Astrocyte of the cerebellum (primary cell): ENCODE data around the gene MLLT10.
"Not testable (repeated sequence)": the region's sequence is repeated elsewhere in the genome, so short reads cannot be mapped to it uniquely, and the experiment has no call there.

ENCODE experiments used
- DNase-seq: peaks from one replicate; pipeline ENCODE4 v3.0.0-alpha.2; 2011; ENCODE audit warnings: low read depth
- H3K4me3 ChIP-seq: 2 replicates; pipeline ENCODE4 v1.5.1; 2011; ENCODE audit warnings: mild to moderate bottlenecking, low read depth, low read length, moderate library complexity
- in situ Hi-C: cut with HindIII; loops from 2 replicates; pipeline ENCODE4 v1.10.0; 2017; ENCODE audit warnings: low sequenced_read_pairs
- TF ChIP-seq, protein P1 (sequence below): IDR thresholded peaks from 2 replicates; pipeline ENCODE4 v1.5.1; 2012; ENCODE audit warnings: low read length, low read depth, moderate library complexity, mild to moderate bottlenecking; ENCODE audit errors: missing control alignments

Gene MLLT10

DNA sequence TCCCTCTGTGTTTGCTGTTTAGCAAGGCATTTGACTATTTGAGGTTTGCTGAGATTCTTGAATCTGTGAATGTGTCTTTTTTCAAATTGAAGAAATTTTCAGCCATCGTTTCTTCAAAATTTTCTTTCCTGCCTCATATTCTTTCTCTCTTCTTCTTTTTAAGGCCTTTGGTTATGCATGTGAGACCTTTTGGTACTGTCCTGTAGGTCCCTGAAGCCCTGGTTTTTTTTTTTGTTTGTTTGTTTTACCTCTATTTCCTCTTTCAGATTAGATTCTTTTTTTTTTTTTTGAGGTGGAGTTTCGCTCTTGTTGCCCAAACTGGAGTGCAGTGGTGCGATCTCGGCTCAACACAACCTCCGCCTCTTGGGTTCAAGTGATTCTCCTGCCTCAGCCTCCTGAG is 45.3 kb downstream of the MLLT10 start:
- no peak overlapping the region for H3K4me3 ChIP-seq

DNA sequence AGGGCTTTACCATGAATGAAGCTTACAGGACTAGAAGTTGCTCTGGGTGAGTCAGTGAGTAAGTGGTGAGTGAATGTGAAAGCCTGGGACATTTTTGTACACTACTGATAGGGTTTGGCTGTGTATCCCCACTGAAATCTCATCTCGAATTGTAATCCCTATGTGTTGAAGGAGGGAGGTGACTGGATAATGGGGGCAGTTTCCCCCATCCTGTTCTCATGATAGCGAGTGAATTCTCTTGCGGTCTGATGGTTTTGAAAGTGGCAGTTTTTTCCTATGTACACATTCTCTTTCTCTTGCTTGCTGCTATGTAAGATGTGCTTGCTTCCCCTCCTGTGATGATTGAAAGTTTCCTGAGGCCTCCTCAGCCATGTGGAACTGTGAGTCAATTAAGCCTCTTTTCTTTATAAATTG is 47.4 kb downstream of the MLLT10 start:
- H3K4me3 ChIP-seq, in situ Hi-C loops, DNase-seq: not testable (repeated sequence)

More for the DNA sequence above, 45.3 kb downstream of the MLLT10 start:
- in situ Hi-C loops, result loop anchor here (5.0 kb wide), 1 partner anchor 33 kb away; no protein-coding TSS in a partner anchor
- TF ChIP-seq, protein P1, sequence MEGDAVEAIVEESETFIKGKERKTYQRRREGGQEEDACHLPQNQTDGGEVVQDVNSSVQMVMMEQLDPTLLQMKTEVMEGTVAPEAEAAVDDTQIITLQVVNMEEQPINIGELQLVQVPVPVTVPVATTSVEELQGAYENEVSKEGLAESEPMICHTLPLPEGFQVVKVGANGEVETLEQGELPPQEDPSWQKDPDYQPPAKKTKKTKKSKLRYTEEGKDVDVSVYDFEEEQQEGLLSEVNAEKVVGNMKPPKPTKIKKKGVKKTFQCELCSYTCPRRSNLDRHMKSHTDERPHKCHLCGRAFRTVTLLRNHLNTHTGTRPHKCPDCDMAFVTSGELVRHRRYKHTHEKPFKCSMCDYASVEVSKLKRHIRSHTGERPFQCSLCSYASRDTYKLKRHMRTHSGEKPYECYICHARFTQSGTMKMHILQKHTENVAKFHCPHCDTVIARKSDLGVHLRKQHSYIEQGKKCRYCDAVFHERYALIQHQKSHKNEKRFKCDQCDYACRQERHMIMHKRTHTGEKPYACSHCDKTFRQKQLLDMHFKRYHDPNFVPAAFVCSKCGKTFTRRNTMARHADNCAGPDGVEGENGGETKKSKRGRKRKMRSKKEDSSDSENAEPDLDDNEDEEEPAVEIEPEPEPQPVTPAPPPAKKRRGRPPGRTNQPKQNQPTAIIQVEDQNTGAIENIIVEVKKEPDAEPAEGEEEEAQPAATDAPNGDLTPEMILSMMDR, result no peak
- DNase-seq, result no peak

DNA sequence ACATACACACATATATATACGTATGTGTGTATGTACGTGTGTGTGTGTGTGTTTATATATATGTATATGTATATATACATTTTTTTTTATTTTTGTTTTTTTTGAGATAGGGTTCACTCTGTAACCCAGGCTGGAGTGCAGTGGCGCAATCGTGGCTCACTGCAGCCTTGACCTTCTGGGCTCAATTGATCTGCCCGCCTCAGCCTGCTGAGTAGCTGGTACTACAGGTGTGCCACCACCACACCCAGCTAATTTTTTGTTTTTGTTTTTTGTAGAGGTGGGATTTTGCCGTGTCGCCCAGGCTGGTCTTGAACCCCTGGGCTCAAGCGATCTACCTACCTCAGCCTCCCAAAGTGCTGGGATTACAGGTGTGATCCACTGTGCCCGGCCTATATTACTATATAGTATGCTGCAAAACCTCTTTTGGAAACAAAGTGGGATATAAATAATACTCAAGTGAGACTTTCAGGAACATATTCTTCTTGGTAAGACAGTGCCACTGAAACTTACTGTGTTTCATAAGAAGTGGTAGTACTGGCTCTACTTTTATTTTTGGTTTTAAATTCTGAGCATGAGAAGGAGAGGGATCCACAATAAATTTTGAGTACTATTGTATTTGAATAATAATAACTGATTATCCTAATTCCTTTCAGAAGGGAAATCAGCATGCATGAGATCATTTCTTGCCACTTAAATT is 51.0 kb downstream of the MLLT10 start:
- no peak for DNase-seq
- in situ Hi-C loops, result no loop called here
- no peak overlapping the region for H3K4me3 ChIP-seq
- TF ChIP-seq, protein P1, result no peak

DNA sequence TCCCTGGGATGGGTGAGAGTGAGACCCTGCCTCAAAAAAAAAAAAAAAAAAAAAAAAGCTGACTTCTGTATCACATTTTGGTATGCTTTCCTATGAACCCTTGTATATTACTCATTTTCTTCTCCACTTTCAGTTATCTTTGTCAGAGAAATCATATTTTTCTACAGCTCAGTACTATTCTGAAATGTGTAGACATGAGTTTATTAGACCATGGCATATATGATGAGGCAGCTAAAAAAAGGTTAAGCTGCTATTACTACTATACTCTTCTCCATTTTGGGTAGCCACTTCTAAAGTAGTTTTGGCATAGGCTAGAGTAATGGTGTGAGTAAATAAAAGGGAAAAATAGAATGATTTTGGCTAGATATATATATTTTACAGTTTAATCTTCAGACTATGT is 53.4 kb downstream of the MLLT10 start:
- TF ChIP-seq, protein P1, result no peak
- in situ Hi-C loops, result no loop called here
- no peak for DNase-seq
- H3K4me3 ChIP-seq, result no peak overlapping the region

GRCh38 chr10:21588159-21588558 is 54.1 kb downstream of the MLLT10 start:
- DNase-seq, in situ Hi-C loops: not testable (repeated sequence)

GRCh38 chr10:21593986-21594385 is 60.0 kb downstream of the MLLT10 start:
- in situ Hi-C loops, result no loop called here
- DNase-seq, result no peak
- TF ChIP-seq, protein P1, result no peak
- no peak overlapping the region for H3K4me3 ChIP-seq

More at GRCh38 chr10:21588159-21588558, 54.1 kb downstream of the MLLT10 start:
- not testable (repeated sequence) for H3K4me3 ChIP-seq

DNA sequence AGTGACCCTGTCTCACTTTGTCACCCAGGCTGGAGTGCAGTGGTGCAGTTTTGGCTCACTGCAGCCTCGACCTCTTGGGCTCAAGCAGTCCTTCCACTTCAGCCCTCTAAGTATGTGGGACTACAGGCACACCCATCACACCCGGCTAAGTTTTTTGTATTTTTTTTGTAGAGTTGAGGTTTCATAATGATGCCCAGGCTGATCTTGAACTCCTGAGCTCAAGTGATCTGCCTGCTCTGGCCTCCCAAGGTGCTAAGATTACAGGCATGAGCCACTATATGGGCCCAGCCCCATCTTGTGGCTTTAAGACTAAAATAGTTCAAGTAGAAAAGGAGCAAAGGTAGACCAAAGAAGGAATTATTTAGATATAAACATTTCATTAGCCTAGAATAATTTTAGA is 65.5 kb downstream of the MLLT10 start:
- TF ChIP-seq, protein P1, result no peak
- in situ Hi-C loops, result no loop called here
- no peak for DNase-seq
- no peak overlapping the region for H3K4me3 ChIP-seq
